Mononuclear cell (primary cell): ENCODE measurements around the gene SPATS2. TPM values are rescaled to one million over a fixed set of nuclear protein-coding genes. Genes with fewer than 3 reads are reported as not detected.

Source experiments
- H3K27me3 ChIP-seq: 2 replicates; pipeline ENCODE4 v1.6.0; 2011; ENCODE audit warnings: low read length, control low read depth; ENCODE audit not compliant: insufficient read depth
- H3K4me1 ChIP-seq: 2 replicates; pipeline ENCODE4 v1.5.1; 2011; ENCODE audit warnings: mild to moderate bottlenecking, low read length, control low read depth; ENCODE audit not compliant: insufficient read depth
- H3K4me3 ChIP-seq: 2 replicates; pipeline ENCODE4 v1.5.1; 2011; ENCODE audit warnings: mild to moderate bottlenecking, low read length, moderate library complexity
- H3K9me3 ChIP-seq: 2 replicates; pipeline ENCODE4 v1.5.1; 2011; ENCODE audit warnings: low read depth, mild to moderate bottlenecking, control low read depth, low read length
- total RNA-seq: library from RNA; depleted of rRNA; stranded (reverse); fragments of >200 nt; gene quantifications from one replicate; pipeline ENCODE4 v1.2.3, GENCODE V29; 2012

The SPATS2 gene
- total RNA-seq, 1 donor, result 5.2 TPM

GRCh38 chr12:49478949-49479664 is 111.8 kb downstream of the SPATS2 start:
- Histone ChIP-seq H3K4me1 (no peaks in the 10 kb centered on the region), H3K4me3 (no peak overlapping the region), H3K9me3 (no peaks in the 10 kb centered on the region), H3K27me3 (no peaks in the 10 kb centered on the region)

- no peaks in the 10 kb centered on the region for H3K4me1 ChIP-seq
- no peak overlapping the region for H3K4me3 ChIP-seq
- H3K27me3 ChIP-seq, result no peaks in the 10 kb centered on the region
- no peaks in the 10 kb centered on the region for H3K9me3 ChIP-seq
Measured at GRCh38 chr12:49482095-49483051, 115.1 kb downstream of the SPATS2 start.

GRCh38 chr12:49483619-49484018 is 116.4 kb downstream of the SPATS2 start:
- no peak overlapping the region for H3K4me3 ChIP-seq
- no peaks in the 10 kb centered on the region for H3K4me1 ChIP-seq
- no peaks in the 10 kb centered on the region for H3K27me3 ChIP-seq
- no peaks in the 10 kb centered on the region for H3K9me3 ChIP-seq

- H3K4me1 ChIP-seq, result no peaks in the 10 kb centered on the region
- H3K4me3 ChIP-seq, result no peak overlapping the region
- no peaks in the 10 kb centered on the region for H3K27me3 ChIP-seq
- H3K9me3 ChIP-seq, result no peaks in the 10 kb centered on the region
Measured at GRCh38 chr12:49487605-49488004, 120.3 kb downstream of the SPATS2 start.

GRCh38 chr12:49489154-49489553 is 121.9 kb downstream of the SPATS2 start:
- no peaks in the 10 kb centered on the region for H3K9me3 ChIP-seq
- H3K27me3 ChIP-seq, result no peaks in the 10 kb centered on the region
- no peaks in the 10 kb centered on the region for H3K4me1 ChIP-seq
- no peak overlapping the region for H3K4me3 ChIP-seq

GRCh38 chr12:49489720-49490119 is 122.5 kb downstream of the SPATS2 start:
- no peaks in the 10 kb centered on the region for H3K4me1 ChIP-seq
- no peaks in the 10 kb centered on the region for H3K9me3 ChIP-seq
- H3K27me3 ChIP-seq, result no peaks in the 10 kb centered on the region
- H3K4me3 ChIP-seq, result no peak overlapping the region

GRCh38 chr12:49491823-49492222 is 124.6 kb downstream of the SPATS2 start:
- Histone ChIP-seq H3K27me3 (no peaks in the 10 kb centered on the region), H3K9me3 (no peaks in the 10 kb centered on the region), H3K4me3 (no peak overlapping the region)

GRCh38 chr12:49493900-49494299 is 126.6 kb downstream of the SPATS2 start:
- Histone ChIP-seq H3K9me3 (no peaks in the 10 kb centered on the region), H3K4me1 (no peaks in the 10 kb centered on the region), H3K27me3 (no peaks in the 10 kb centered on the region), H3K4me3 (no peak overlapping the region)

More at GRCh38 chr12:49491823-49492222, 124.6 kb downstream of the SPATS2 start:
- H3K4me1 ChIP-seq, result no peaks in the 10 kb centered on the region

GRCh38 chr12:49496417-49497360 is 129.4 kb downstream of the SPATS2 start:
- Histone ChIP-seq H3K9me3 (no peaks in the 10 kb centered on the region), H3K27me3 (no peaks in the 10 kb centered on the region), H3K4me3 (no peak overlapping the region), H3K4me1 (no peaks in the 10 kb centered on the region)

- H3K9me3 ChIP-seq, result no peaks in the 10 kb centered on the region
- H3K4me1 ChIP-seq, result no peaks in the 10 kb centered on the region
- no peaks in the 10 kb centered on the region for H3K27me3 ChIP-seq
- H3K4me3 ChIP-seq, result no peak overlapping the region
Measured at GRCh38 chr12:49501895-49502294, 134.6 kb downstream of the SPATS2 start.

- H3K9me3 ChIP-seq, result no peaks in the 10 kb centered on the region
- H3K4me3 ChIP-seq, result no peak overlapping the region
- no peaks in the 10 kb centered on the region for H3K4me1 ChIP-seq
- no peaks in the 10 kb centered on the region for H3K27me3 ChIP-seq
Measured at GRCh38 chr12:49502590-49502989, 135.3 kb downstream of the SPATS2 start.

- Histone ChIP-seq H3K4me3 (no peak overlapping the region), H3K27me3 (no peaks in the 10 kb centered on the region), H3K9me3 (no peaks in the 10 kb centered on the region), H3K4me1 (no peaks in the 10 kb centered on the region)
Measured at GRCh38 chr12:49503674-49504180, 136.5 kb downstream of the SPATS2 start.

GRCh38 chr12:49505672-49506071 is 138.4 kb downstream of the SPATS2 start:
- Histone ChIP-seq H3K4me1 (no peaks in the 10 kb centered on the region), H3K27me3 (no peaks in the 10 kb centered on the region), H3K4me3 (no peak overlapping the region), H3K9me3 (no peaks in the 10 kb centered on the region)

- no peak overlapping the region for H3K4me3 ChIP-seq
- no peaks in the 10 kb centered on the region for H3K27me3 ChIP-seq
- H3K9me3 ChIP-seq, result no peaks in the 10 kb centered on the region
- H3K4me1 ChIP-seq, result no peaks in the 10 kb centered on the region
Measured at GRCh38 chr12:49507139-49507538, 139.9 kb downstream of the SPATS2 start.
